ENCODE data around the gene COL1A2.

COL1A2 gene

DNA sequence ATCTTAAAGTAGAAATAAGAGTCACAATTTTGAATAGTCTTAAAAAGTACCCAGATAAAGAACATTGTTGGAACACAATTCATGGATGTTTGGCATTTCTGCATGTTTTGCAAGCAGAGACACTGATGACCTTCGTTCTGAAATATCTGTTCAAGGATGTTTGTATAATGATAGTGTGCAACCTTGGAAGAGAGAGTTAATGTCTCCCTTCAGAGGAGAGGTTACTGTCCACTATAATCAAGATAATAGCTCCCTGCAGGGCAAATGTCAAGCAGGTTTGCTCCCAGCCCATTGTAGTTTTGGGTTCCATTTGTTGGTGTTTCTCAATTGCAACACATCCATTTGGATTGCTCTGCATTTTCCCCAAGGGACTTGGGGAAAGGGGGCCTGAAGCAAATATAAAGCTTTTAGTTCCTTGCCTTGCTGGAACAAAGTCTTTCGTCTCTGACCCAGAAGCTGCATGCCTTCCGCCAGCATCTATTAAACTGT is 45.2 kb downstream of the COL1A2 start:
- DNase-seq: no peak

DNA sequence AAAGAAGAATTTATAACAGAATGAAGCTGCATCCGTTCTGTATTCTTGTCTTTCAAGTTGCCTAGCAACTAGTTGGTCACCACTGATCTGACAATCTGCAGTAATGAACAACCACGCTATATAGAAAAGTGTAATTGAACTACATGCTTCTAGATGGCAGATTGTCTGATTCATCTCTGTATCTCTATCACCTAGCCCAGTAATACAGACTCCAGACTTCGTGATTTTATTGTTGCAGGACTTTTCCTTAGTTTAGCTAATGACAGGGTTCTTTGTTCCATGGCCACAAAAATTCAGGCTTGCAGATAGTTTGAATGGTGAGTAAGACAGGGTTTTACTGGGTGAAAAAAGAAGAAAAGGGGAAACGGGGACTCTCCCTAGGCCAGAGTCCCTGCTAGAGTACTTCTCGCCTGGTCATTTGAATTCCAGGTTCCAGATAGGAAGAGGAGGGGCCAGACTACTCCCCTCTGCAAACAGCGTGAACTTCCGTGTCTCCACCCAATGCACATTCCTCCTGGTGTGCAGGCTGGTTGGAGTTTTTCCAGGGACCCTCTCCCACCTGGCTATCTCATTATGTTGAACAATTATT is 45.9 kb downstream of the COL1A2 start:
- DNase-seq: no peak

DNA sequence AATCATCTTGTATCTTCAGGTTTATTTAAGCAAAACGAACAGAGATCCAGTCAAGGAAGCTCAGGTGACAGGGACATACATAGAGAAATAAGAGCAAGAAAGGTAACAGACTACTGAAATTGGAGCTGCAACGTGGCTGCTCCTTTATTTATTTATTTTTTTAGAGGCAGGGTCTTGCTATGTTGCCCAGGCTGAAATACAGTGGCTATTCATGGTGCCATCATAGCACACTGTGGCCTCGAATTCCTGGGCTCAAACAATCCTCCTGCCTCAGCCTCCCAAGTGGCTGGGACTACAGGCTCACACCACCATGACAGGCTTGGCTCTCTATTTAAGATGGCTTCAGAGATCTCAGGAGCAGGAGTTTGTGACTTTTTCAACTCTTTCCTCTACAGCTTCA is 46.4 kb downstream of the COL1A2 start:
- no peak for DNase-seq

DNA sequence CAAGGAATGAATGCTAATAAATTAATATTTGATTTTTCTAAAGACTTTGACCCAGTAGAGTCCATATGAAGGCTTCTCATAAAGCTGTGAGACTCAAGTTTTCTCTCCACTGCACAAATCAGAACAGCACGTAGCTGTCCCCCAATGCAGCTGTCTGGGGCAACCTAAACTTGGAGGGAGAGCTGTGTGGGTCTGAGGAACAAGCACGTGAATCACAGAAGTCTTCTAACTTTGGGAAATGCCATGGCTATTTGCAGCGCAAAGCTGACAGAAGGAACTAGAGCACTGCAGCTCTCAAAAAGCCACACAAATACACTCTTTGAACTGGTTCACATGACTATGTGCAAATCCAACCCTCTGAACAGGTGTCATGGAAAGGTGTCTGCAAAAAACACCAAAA is 47.9 kb downstream of the COL1A2 start:
- no peak for DNase-seq

DNA sequence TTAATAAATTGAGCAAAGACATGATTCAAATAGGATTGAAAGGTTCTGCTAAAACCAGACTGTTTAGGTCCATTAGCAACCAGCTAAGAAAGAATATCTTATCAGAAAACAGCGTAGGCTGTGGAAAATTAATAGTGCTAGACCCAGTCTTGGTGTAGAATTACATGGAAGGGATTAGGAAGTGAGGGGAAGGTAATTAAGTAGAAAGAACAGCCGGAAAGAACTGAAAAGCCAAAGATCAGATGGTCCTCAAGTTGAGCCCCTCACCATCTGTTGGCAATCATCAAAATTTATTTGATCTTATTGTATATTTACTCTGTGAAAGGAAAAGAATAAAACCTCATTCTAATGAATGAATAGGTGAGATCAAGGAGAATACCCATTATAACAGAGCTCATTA is 50.1 kb downstream of the COL1A2 start:
- no peak for DNase-seq

DNA sequence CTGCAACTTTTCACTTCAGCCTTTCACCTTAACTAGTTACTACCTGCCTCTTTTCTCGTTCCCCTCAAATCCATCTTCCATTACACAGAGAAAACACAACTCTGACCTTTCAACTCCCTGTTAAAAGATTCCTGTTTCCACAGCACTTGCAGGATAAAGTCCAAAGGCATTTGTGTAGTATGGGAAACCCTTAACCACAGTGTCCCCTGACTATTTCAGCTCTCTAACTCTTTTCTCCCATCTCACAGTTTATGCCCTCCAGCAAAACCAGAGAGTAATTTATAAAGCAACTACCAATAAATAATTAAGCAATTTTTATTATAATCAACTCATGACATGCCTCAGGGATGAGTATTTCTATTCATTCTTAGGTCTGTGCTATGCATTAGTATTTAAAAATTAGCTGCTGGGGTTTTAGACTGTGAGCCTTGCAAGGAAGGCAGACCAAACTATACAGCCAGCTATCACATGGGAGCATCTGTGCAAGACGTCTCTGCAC is 51.0 kb downstream of the COL1A2 start:
- no peak for DNase-seq

DNA sequence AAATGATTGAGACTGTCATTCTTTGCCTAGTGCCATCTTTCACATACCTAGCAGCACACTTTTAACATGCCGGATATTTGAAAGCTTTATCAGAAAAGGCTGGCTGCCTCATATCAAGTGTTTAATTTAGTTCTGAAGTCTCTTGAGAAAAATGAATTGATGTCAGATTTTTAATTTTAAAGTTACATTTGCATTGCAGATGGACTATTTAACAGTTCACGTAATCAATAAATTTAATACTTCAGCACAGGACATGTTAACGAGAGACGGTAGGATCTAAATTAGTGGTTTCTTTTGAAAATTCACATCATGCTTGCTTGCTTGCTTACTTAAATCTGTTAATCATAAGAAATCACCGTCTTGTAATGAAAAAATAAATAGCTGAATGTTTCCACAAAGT is 51.6 kb downstream of the COL1A2 start:
- DNase-seq: no peak

DNA sequence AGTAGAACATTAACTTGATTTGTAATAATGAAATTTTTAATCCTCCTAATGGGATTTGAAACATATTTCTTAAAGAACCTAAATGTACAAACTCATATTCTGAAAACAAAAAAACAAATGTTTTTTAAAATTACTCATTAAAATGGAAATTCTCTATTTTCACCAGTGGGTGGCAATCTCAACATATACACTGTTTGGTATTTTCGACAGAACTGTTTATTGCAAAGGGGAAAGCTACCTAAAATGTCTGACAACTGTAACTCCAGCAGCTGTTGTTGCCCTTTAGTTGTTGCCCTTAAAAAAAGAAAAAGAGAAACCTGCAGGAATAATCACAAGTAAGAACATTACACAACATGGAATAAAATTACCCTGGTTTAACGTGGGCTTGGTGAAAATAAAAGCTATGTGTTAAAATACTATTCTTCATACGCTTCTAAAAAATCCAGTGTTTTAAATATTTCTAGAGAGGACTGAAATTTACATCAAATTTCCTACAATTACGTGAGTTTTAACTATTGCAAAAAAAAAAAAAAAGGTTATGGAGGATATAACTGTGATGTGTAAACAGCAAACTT is 54.5 kb downstream of the COL1A2 start:
- DNase-seq: peak in 1 of 2 experiments; percentile 53

DNA sequence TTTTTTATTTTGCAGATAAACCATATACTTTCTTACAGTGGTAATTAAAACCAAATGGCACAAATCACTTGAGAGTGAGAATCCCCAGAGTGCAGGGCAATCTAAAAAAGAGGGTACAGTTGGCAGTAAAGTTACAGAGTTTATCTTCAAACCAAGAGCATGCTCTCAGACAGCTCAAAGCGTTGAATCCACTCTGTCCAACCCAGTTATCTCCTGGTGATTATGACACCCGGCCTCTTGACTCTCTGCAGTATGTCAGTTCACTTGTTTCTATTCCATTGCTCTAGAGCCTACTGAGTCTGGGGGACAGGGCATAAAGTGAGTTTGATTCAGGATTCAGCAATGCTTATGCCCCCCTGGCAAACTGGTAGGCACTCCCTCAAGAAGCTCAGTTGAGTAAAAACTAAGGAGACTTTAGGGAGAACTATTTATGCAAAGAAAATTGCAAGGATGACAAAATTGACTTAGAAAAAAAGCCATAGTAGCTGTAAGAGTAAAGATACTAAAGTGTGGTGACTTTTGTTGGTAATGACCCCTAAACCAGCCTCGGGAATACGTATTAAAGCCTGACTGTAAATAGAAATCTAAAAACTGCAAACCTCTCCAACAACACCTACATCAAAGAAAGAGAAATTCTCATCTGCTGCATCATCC is 55.5 kb downstream of the COL1A2 start:
- DNase-seq: no peak

DNA sequence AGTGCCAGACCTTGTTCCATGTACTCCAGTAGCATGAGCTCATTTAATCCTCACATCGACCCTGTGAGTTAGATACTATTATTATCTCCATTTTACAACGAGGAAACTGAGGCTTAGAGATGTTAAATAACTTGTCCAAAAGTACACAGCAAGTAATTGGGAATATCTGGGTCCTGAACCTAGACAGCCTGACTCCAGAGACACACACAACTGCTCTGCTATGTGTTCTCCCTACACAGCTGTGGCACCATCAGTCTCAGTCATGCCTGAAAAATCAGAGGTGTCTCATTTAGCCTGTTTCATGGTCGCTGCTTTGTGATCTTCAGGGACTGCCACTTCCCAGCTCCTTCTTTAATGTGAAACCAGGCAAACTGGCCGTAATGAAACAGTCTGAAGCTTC is 56.5 kb downstream of the COL1A2 start:
- DNase-seq: no peak

DNA sequence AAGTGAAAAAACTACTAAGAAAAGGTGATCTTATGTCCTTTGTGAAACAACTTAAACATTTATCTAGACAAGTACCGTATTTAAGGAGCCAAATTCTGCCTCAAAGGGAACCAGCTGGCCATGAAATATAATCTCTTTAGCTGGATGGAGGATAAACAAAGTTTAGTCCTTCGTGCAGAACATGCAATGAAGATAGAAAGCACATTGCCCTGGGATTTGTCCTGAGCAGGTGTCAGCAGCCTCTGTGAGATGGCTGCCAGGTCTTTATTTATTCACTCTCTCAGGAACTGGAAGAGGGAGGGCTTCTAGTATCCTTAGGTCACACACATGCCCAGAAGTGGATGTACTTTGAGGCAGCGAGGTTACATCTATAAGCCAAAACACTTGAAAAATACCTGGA is 57.5 kb downstream of the COL1A2 start:
- no peak for DNase-seq

DNA sequence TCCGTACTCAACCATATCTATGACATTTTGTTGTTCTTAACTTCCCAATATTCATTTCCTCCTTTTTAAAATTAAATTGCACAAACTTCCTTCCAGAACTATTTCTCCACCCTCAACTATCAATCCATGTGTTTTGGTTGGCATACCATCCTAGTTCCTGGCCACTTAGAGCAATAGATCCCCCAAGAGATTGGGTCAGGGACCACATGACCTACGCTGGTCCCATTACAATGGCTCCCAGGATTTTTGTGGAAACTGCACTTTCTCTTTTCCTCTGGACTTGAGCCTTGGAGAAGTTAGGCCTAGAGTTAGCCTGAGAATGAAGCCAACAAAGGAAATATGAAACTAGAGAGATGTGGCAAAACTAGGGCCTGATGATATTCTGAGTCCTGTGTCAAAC is 59.2 kb downstream of the COL1A2 start:
- DNase-seq: no peak

DNA sequence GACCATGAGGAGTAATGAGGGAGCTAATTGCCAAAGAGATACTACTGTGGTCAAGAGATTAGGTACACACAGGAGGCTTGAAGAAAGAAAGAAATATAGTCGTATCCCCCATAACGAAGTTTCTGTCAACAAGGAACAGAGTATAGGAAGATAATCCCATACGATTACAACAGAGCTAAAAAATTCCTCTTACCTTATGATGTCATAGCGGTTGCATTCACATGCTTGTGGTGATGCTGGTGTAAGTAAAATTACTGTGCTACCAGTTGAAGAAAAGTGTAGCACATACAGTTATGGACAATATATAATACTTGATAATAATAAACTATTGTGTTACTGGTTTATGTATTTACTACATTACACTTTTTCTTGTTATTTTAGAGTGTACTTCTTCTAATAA is 63.3 kb downstream of the COL1A2 start:
- DNase-seq: no peak

DNA sequence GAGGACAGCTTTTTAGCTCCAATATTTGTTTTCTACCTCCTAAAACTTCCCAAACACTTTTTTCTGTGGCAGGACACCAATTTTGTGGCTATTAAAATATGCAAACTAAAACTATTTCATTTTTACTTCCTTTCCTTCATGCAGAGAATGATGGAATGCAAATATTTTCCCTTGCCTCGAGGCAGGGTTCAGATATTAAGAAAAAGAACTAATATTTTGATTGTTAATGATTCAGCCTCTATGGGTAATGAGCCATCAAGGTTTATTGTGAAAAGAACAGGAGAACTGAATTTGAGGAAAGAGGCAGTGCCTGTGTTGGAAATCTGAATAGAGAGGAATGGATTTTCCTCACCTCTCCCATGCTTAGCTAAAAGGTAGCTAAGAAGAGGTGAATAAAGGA is 71.8 kb downstream of the COL1A2 start:
- no peak for DNase-seq

DNA sequence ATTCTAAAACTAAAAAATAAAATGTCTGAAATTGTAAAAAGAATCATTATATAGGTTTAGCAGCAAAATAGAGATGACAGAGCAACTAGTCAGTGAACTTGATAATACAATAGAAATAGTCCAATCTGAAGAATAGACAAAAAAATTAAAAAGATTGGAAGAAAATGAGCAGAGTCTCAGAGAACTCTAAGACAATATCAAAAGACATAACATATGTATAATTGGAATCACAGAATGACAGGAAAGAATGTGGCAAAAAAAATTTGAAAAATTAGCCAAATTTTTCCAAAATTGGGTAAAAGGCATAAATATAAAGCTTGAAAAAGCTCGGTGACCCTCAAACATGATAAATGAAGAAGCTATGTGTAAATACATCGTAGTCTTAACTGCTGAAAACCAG is 76.9 kb downstream of the COL1A2 start:
- DNase-seq: no peak

DNA sequence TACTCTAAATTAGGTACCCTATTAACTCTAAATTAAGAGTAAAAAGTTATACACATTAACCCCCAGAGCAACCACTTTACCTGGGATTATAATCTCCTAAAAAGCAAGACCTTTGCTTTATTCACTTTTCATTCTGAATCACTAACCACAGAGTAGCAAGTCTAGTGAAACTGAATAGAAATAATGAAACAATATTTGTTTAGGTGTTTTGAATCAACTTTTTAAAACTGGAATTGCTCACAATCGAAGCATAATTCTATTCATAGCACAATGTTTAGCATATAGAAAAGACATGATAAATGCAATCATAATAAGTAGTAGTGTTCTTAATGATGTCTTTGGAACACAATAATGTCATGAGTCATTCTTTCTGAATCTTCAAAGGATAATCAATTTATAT is 77.9 kb downstream of the COL1A2 start:
- no peak for DNase-seq

DNA sequence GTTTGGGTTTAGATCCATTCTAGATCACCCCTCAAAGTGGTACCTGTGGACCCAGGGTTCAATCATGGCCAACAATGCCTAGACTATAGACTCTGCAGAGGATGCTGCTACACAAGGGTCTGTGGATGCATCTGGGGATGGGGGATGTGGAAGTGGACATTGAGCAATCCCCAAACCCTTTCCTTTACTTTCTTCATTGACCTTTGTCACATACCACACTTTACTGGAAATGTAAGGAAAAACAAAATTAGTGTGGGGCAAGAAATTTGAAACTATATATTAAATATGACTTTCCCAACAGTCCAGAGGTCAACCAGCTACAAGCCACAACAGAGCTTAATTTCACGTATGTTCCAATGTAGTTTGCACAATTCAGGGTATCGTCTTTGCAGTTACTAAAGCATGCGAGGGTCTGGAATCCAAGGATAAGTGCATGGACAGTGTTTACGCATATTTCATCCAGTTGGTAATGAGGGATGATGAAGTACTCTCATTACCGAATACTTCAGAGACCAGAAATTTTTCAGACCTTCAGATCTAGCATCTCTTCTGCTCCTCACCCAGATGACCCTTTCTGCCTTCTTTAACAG is 81.7 kb downstream of the COL1A2 start:
- no peak for DNase-seq

DNA sequence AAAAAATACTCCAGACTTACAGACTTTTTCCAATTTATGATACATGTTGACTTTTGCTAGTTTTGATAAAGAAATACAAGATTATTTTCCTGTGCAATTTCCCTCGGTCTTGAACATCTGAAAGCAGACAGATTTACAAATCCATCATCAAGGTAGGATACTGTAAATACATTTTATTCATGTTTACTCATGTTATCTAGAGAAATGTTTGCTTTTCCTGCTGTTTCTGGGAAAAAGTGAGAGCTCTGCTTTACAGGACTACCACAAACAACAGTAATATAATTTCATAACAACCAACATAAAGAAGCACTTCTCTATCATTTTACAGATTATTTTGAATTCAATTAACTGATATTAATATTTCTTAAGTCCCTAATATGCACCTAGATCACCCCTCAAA is 83.2 kb downstream of the COL1A2 start:
- no peak for DNase-seq

DNA sequence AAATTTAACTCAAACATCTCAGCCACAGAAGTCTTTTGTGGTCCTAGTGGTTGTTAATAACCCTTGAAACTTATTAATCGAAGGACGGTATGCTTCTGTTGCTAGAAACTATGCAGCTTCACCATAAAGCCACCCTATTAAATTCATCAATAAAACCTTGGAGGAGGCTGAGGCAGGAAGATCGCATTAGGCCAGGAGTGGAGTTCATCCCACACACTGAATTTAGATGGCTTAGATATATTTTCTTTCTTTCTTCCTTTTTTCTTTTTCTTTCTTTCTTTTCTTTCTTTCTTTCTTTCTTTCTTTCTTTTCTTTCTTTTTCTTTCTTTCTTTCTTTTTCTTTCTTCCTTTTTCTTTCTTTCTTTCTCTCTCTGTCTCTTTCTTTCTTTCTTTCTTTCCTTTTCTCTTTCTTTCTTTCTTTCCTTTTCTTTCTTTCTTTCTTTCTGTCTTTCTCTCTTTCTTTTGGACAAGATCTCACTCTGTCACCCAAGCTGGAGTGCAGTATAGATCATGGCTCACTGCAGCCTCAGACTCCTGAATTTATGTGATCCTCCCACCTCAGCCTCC is 84.0 kb downstream of the COL1A2 start:
- no peak for DNase-seq

Measured in SW 1271 (cell line).